ENCODE data around the gene FRMD3.
A peak's percentile ranks its signal among the peaks of the same experiment; 100 is the strongest.

FRMD3 gene

DNA sequence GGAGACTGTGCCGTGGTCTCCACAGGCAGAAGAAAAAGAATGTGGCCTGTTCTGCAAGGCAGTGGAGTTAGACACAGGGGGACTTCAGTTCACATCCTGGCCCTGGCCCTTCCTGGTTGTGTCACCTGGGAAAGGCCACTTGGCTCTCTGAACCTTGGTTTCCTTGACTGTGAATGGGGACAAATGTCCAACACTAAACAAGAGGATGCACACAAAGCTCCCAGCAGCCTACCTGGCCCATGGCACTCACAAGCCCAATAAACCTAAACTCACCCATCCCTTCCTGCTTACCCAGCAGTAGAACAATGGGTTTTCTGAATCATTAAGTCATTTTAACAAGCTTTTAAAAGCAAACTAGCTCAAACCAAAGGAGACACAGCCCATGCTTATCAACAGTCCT is 103.9 kb downstream of the FRMD3 start:
- no peak overlapping the region for H3K4me3 ChIP-seq (ENCODE audit: low read depth, low read length)
- DNase-seq (ENCODE audit: low read depth): no peak
- TF ChIP-seq, protein P1, sequence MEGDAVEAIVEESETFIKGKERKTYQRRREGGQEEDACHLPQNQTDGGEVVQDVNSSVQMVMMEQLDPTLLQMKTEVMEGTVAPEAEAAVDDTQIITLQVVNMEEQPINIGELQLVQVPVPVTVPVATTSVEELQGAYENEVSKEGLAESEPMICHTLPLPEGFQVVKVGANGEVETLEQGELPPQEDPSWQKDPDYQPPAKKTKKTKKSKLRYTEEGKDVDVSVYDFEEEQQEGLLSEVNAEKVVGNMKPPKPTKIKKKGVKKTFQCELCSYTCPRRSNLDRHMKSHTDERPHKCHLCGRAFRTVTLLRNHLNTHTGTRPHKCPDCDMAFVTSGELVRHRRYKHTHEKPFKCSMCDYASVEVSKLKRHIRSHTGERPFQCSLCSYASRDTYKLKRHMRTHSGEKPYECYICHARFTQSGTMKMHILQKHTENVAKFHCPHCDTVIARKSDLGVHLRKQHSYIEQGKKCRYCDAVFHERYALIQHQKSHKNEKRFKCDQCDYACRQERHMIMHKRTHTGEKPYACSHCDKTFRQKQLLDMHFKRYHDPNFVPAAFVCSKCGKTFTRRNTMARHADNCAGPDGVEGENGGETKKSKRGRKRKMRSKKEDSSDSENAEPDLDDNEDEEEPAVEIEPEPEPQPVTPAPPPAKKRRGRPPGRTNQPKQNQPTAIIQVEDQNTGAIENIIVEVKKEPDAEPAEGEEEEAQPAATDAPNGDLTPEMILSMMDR (IDR thresholded peaks at IDR 0.05; ENCODE audit: low read depth, low read length): no peak
- TF ChIP-seq POLR2A (IDR thresholded peaks at IDR 0.05; ENCODE audit: extremely low read depth, insufficient read length) (no peak), MYC (IDR thresholded peaks at IDR 0.05; ENCODE audit: low read depth, low read length) (no peak)
- TF ChIP-seq, protein P2, sequence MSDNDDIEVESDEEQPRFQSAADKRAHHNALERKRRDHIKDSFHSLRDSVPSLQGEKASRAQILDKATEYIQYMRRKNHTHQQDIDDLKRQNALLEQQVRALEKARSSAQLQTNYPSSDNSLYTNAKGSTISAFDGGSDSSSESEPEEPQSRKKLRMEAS (IDR thresholded peaks at IDR 0.05; ENCODE audit: low read depth, low read length): no peak

DNA sequence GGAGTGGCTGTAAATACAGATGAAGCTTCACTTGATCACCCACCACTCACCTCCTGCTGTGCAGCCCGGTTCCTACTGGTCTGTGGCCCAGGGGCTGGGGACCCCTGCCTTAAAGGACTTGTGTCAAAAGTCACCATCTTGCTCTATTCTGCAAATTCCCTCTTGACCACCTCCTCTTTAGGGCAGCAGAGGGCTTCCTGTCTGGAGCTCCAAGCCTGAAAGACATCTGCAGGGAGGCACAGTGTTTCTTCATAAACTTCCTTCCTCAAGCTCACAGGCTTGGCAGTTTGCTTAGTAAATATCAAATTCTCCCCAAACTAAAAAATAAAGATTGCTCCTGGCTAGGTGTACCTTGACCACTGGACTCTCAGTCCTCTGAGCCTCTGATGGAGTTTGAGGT is 104.4 kb downstream of the FRMD3 start:
- TF ChIP-seq, protein P1 (IDR thresholded peaks at IDR 0.05; ENCODE audit: low read depth, low read length): no peak
- TF ChIP-seq MYC (IDR thresholded peaks at IDR 0.05; ENCODE audit: low read depth, low read length): no peak
- TF ChIP-seq, protein P2 (IDR thresholded peaks at IDR 0.05; ENCODE audit: low read depth, low read length): no peak
- TF ChIP-seq POLR2A (IDR thresholded peaks at IDR 0.05; ENCODE audit: extremely low read depth, insufficient read length): no peak
- DNase-seq (ENCODE audit: low read depth): peak; percentile 16
- H3K4me3 ChIP-seq (ENCODE audit: low read depth, low read length): no peak overlapping the region

DNA sequence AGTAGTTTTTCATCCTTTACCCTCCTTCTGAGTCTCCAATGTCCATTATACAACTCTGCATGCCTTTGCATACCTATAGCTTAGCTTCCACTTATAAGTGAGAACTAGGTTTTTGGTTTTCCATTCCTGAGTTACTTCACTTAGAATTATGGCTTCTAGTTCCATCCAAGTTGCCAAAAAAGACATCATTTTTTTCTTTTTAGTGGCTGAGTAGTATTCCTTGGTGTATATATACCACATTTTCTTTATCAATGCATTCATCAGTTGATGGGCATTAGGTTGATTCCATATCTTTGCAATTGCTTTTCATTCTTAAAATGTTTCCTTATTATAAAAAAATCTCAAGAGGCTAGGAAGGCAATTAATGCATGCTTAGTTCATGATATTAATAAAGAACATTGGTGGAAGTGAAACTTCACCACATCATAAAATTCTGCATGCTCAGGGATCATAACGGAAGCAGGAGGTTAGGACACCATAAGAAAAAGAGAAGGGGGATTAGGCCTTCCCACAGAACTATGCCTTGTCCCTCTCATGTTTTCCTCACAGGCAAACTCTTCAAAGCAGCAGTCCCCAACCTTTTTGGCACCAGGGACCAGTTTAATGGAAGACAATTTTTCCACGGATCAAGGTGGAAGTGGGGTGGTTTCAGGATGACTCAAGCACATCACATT is 105.2 kb downstream of the FRMD3 start:
- TF ChIP-seq, protein P2 (IDR thresholded peaks at IDR 0.05; ENCODE audit: low read depth, low read length): no peak
- TF ChIP-seq MYC (IDR thresholded peaks at IDR 0.05; ENCODE audit: low read depth, low read length) (no peak), POLR2A (IDR thresholded peaks at IDR 0.05; ENCODE audit: extremely low read depth, insufficient read length) (no peak)
- TF ChIP-seq, protein P1 (IDR thresholded peaks at IDR 0.05; ENCODE audit: low read depth, low read length): no peak
- DNase-seq (ENCODE audit: low read depth): no peak
- no peak overlapping the region for H3K4me3 ChIP-seq (ENCODE audit: low read depth, low read length)

DNA sequence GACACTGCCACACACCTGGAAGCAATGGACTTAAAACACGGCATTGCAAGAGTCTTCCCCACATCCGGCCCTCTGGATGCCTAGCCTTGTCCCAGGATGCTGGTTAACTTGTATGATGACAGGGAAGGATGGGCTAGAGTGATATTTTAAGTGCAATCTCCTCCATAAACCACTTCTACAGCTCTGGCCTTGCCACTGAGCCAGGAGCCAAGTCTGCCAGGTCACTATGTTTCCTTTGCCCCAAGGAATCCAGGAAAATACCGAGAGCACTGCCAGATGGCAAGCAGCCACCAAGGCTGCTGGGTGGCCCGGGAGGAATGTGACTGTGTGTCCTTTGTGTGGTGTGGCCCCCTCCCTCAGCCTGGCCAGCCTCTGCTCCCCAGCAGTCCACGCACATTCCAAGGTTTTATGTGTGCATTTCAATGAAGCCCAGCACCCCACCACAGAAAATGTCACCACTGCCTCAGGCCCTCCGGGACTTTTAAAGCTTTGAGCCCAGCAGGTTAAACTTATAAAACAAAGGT is 106.0 kb downstream of the FRMD3 start:
- no peak overlapping the region for H3K4me3 ChIP-seq (ENCODE audit: low read depth, low read length)
- no peak for TF ChIP-seq MYC (IDR thresholded peaks at IDR 0.05; ENCODE audit: low read depth, low read length)
- TF ChIP-seq POLR2A (IDR thresholded peaks at IDR 0.05; ENCODE audit: extremely low read depth, insufficient read length): no peak
- TF ChIP-seq, protein P1 (IDR thresholded peaks at IDR 0.05; ENCODE audit: low read depth, low read length): no peak
- DNase-seq (ENCODE audit: low read depth): no peak

DNA sequence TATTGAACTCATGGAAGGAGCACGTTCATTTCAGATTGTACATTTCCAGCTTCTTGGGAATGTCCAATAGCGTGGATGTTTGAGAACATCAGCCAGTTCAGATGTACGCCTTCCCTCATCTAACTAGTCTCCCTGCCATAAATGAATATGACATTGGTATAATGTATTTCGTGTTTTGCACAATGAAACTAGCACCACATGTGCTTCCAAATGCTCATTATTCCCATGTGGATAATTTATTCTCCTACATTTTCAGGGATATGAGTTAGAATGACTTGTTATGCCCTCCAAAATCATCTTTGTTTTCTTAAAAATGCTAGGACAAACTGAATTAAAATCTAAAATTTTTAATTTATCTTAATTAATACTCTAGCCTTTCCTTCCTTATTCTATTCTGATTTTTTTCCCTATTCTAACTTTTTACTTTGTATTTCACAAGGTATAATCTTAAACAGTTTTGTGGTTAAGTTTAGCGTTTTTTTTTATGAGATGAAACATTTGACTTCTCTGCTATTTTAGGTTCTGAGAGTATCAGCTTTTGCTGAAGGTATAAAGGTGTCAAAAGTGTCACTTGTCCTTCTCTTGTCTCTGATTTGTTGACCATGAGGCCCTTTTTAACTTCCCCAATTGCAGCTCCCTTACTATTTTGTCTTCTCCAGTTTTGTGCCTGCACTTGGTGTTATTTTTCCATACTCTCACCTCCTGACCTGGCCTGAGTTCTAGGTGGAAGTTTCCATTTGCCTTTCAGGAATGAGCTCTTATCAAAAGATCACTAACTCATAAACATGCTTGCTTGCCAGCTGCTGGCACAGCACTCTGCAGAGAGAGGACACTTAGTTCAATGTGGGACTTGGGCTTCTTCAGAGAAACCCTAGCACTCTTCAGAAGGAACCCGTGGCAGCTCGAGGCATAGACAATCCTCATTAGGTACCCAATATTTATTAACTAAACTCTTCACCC is 106.8 kb downstream of the FRMD3 start:
- no peak overlapping the region for H3K4me3 ChIP-seq (ENCODE audit: low read depth, low read length)
- no peak for DNase-seq (ENCODE audit: low read depth)
- TF ChIP-seq POLR2A (IDR thresholded peaks at IDR 0.05; ENCODE audit: extremely low read depth, insufficient read length) (no peak), MYC (IDR thresholded peaks at IDR 0.05; ENCODE audit: low read depth, low read length) (no peak)
- TF ChIP-seq, protein P2 (IDR thresholded peaks at IDR 0.05; ENCODE audit: low read depth, low read length): no peak
- TF ChIP-seq, protein P1 (IDR thresholded peaks at IDR 0.05; ENCODE audit: low read depth, low read length): no peak

Data from NB4 (cell line).